H1 (cell line): ENCODE results near the gene OXTR. TPM values are rescaled to one million over a fixed set of nuclear protein-coding genes. Genes with fewer than 3 reads are reported as not detected.

Experiments
- CTCF ChIA-PET: fragments of 300-600 bp; sonication (Branson Sonifier 250); formaldehyde crosslinking; loops from one replicate; lab custom pipeline; 2021; ENCODE audit not compliant: partially characterized antibody; lab: Charles Lee
- POLR2A ChIA-PET: fragments of 300-600 bp; sonication (Branson Sonifier 250); formaldehyde crosslinking; loops from one replicate; lab custom pipeline; 2021; ENCODE audit warnings: inconsistent platforms; ENCODE audit not compliant: partially characterized antibody; lab: Charles Lee
- DNase-seq, 2 experiments: peaks; one replicate each; pipeline versions ENCODE4 v3.0.0 to v3.0.0-alpha.2; 2010 to 2022; ENCODE audit warnings: low spot score in 2 of 2, low read depth in 1 of 2, mixed read lengths in 1 of 2
- FAIRE-seq: peaks from 2 replicates; lab custom pipeline; 2011; peaks lifted over from hg19 to GRCh38; lab: Jason Lieb, UNC
- H2AFZ ChIP-seq: 2 replicates; pipeline ENCODE4 v1.8.1; 2012; ENCODE audit warnings: low read length, inconsistent platforms
- H2AK5ac ChIP-seq: 2 replicates; pipeline ENCODE4 v1.6.1; 2013; ENCODE audit warnings: low read depth, low read length
- H2BK120ac ChIP-seq: replicated peaks from 2 replicates; pipeline ENCODE3; 2013; ENCODE audit warnings: low read depth, low read length, inconsistent platforms
- H2BK12ac ChIP-seq: 2 replicates; pipeline ENCODE4 v1.6.1; 2013; ENCODE audit warnings: low read depth, low read length
- H2BK15ac ChIP-seq: 2 replicates; pipeline ENCODE4 v1.6.1; 2013; ENCODE audit warnings: low read length
- H2BK20ac ChIP-seq: 2 replicates; pipeline ENCODE4 v1.6.1; 2013; ENCODE audit warnings: low read length
- H2BK5ac ChIP-seq: 2 replicates; pipeline ENCODE4 v1.6.1; 2013; ENCODE audit warnings: low read depth, low read length
- H3K14ac ChIP-seq: 2 replicates; pipeline ENCODE4 v1.6.1; 2013; ENCODE audit warnings: inconsistent platforms; ENCODE audit not compliant: insufficient read length
- H3K18ac ChIP-seq: 2 replicates; pipeline ENCODE4 v1.6.1; 2013; ENCODE audit warnings: low read length; ENCODE audit errors: extremely low read depth
- H3K23ac ChIP-seq: 2 replicates; pipeline ENCODE4 v1.6.1; 2013; ENCODE audit warnings: inconsistent platforms; ENCODE audit not compliant: insufficient read length
- H3K23me2 ChIP-seq: 2 replicates; pipeline ENCODE4 v1.6.1; 2013; ENCODE audit warnings: low read depth, low read length
- H3K27ac ChIP-seq: 2 replicates; pipeline ENCODE4 v1.6.1; 2011; ENCODE audit warnings: low read depth, low read length, inconsistent platforms
- H3K27me3 ChIP-seq, 4 experiments: replicated peaks in 1 of 4; 1 replicate in 1 of 4; 2 replicates in 3 of 4; pipeline versions ENCODE4 v1.6.1 to v1.8.1; 2011 to 2013; ENCODE audit warnings: low read length in 3 of 4, mild to moderate bottlenecking in 3 of 4, inconsistent platforms in 2 of 4, mixed read lengths in 2 of 4, moderate library complexity in 1 of 4; ENCODE audit not compliant: control insufficient read depth in 3 of 4, insufficient read depth in 3 of 4; ENCODE audit errors: extremely low read depth in 1 of 4
- H3K36me3 ChIP-seq, 4 experiments: 2 replicates each; pipeline versions ENCODE4 v1.6.1 to v1.8.1; 2011 to 2013; ENCODE audit warnings: mild to moderate bottlenecking in 4 of 4, low read length in 3 of 4, moderate library complexity in 2 of 4, control low read depth in 1 of 4, inconsistent platforms in 1 of 4; ENCODE audit not compliant: insufficient read depth in 4 of 4, control insufficient read depth in 2 of 4
- H3K4ac ChIP-seq: replicated peaks from 2 replicates; pipeline ENCODE3; 2013; ENCODE audit warnings: low read length, low read depth, mixed read lengths, inconsistent platforms; ENCODE audit not compliant: insufficient read length
- H3K4me1 ChIP-seq, 4 experiments: replicated peaks in 1 of 4; 1 replicate in 1 of 4; 2 replicates in 3 of 4; pipeline versions ENCODE4 v1.6.1 to v1.8.1; 2011 to 2013; ENCODE audit warnings: low read length in 3 of 4, inconsistent platforms in 2 of 4, mixed read lengths in 1 of 4; ENCODE audit not compliant: insufficient read depth in 4 of 4, control insufficient read depth in 3 of 4
- H3K4me2 ChIP-seq, 2 experiments: 2 replicates each; pipeline versions ENCODE4 v1.6.1 to v1.8.1; 2011 to 2013; ENCODE audit warnings: low read depth in 2 of 2, low read length in 2 of 2, control low read depth in 1 of 2, inconsistent platforms in 1 of 2, mild to moderate bottlenecking in 1 of 2; ENCODE audit not compliant: insufficient read depth in 1 of 2
- H3K4me3 ChIP-seq, 4 experiments: fragments of 200-600, 300-600 bp in 1 of 4; sonication (generic), shearing (Covaris generic), sonication (Bioruptor Twin) in 1 of 4; 2 replicates each; pipeline versions ENCODE4 v1.5.1 to v1.8.1; 2011 to 2016; ENCODE audit warnings: low read length in 4 of 4, low read depth in 3 of 4, control low read depth in 2 of 4, inconsistent platforms in 2 of 4, mild to moderate bottlenecking in 2 of 4, mixed read lengths in 1 of 4, moderate library complexity in 1 of 4; ENCODE audit not compliant: insufficient read depth in 2 of 4; ENCODE audit errors: extremely low read depth in 1 of 4
- H3K56ac ChIP-seq: replicated peaks from 2 replicates; pipeline ENCODE3; 2013; ENCODE audit warnings: low read depth, mild to moderate bottlenecking, mixed read lengths, low read length, inconsistent platforms; ENCODE audit not compliant: insufficient read length
- H3K79me1 ChIP-seq: 2 replicates; pipeline ENCODE4 v1.6.1; 2013; ENCODE audit warnings: low read depth, low read length, control low read depth
- H3K79me2 ChIP-seq, 2 experiments: 2 replicates each; pipeline versions ENCODE4 v1.6.1 to v1.8.1; 2012 to 2013; ENCODE audit warnings: low read length in 2 of 2, mild to moderate bottlenecking in 2 of 2, inconsistent platforms in 1 of 2; ENCODE audit not compliant: insufficient read depth in 2 of 2, control insufficient read depth in 1 of 2
- H3K9ac ChIP-seq, 4 experiments: replicated peaks in 1 of 4; 1 replicate in 1 of 4; 2 replicates in 3 of 4; pipeline versions ENCODE4 v1.6.1 to v1.8.1; 2011 to 2013; ENCODE audit warnings: low read depth in 3 of 4, low read length in 3 of 4, control low read depth in 2 of 4, mild to moderate bottlenecking in 2 of 4, moderate library complexity in 2 of 4, inconsistent platforms in 1 of 4; ENCODE audit errors: extremely low read depth in 1 of 4
- H3K9me3 ChIP-seq, 2 experiments: 2 replicates each; pipeline versions ENCODE4 v1.6.1 to v1.8.1; 2012 to 2013; ENCODE audit warnings: mild to moderate bottlenecking in 2 of 2, moderate library complexity in 2 of 2, control low read depth in 1 of 2, inconsistent platforms in 1 of 2, low read depth in 1 of 2, low read length in 1 of 2, mixed read lengths in 1 of 2; ENCODE audit not compliant: insufficient read depth in 2 of 2
- H4K20me1 ChIP-seq, 2 experiments: replicated peaks in 1 of 2; 2 replicates each; pipeline versions ENCODE3 to v1.8.1; 2011 to 2013; ENCODE audit warnings: inconsistent platforms in 2 of 2, low read length in 2 of 2, mild to moderate bottlenecking in 1 of 2; ENCODE audit not compliant: insufficient read depth in 2 of 2, control insufficient read depth in 1 of 2
- H4K5ac ChIP-seq: 2 replicates; pipeline ENCODE4 v1.6.1; 2013; ENCODE audit warnings: low read length, low read depth, mixed read lengths, inconsistent platforms; ENCODE audit not compliant: insufficient read length
- H4K8ac ChIP-seq: 2 replicates; pipeline ENCODE4 v1.8.0; 2013; ENCODE audit warnings: mild to moderate bottlenecking, moderate library complexity, low read length, inconsistent platforms; ENCODE audit not compliant: insufficient read depth; ENCODE audit errors: extremely low read depth
- H4K91ac ChIP-seq: replicated peaks from 2 replicates; pipeline ENCODE3; 2013; ENCODE audit warnings: low read length, mixed read lengths, inconsistent platforms; ENCODE audit not compliant: insufficient read length
- EZH2 ChIP-seq: fragments of 200-600 bp; sonication (generic); IDR thresholded peaks from 2 replicates; pipeline ENCODE4 v1.7.1; 2012; ENCODE audit warnings: low read depth, mild to moderate bottlenecking, moderate library complexity, low read length, inconsistent platforms; ENCODE audit not compliant: severe bottlenecking
- KDM4A ChIP-seq: IDR thresholded peaks from one replicate; pipeline ENCODE4 v1.7.1; 2012; ENCODE audit warnings: low read depth, mild to moderate bottlenecking, moderate library complexity, low read length, inconsistent platforms; ENCODE audit not compliant: severe bottlenecking
- SUZ12 ChIP-seq: fragments of 200-600 bp; sonication (generic); IDR thresholded peaks from 2 replicates; pipeline ENCODE4 v1.6.1; 2012; ENCODE audit warnings: mild to moderate bottlenecking, inconsistent platforms, low read length, moderate library complexity, mixed read lengths
- YY1 ChIP-seq: IDR thresholded peaks from 2 replicates; pipeline ENCODE4 v1.6.1; 2011; ENCODE audit warnings: low read depth, mild to moderate bottlenecking, low read length
- WGBS, 2 experiments: shearing (Covaris generic) in 1 of 2; methylation state at CpG; one replicate each; pipeline versions ENCODE4 v1.1.6 to v1.1.7; 2013 to 2015; ENCODE audit warnings: low lambda C conversion rate in 2 of 2, mixed read lengths in 2 of 2, inconsistent platforms in 1 of 2, low coverage in 1 of 2, missing lambda C conversion rate in 1 of 2; ENCODE audit not compliant: insufficient replicate concordance in 2 of 2, insufficient coverage in 1 of 2, insufficient read length in 1 of 2; ENCODE audit errors: extremely low coverage in 1 of 2, missing lambda C conversion rate in 1 of 2; 5-methylcytosine and 5-hydroxymethylcytosine counted together
- polyA plus RNA-seq, 7 experiments: library from polyadenylated mRNA; depleted of rRNA in 3 of 7; stranded (reverse) in 5 of 7; unstranded in 2 of 7; fragments of >200 nt in 5 of 7; fragments of 200-250 nt in 2 of 7; gene quantifications; 1 replicate in 5 of 7; 2 replicates in 1 of 7; 4 replicates in 1 of 7; pipeline versions ENCODE4 v1.2.1 to v1.2.3, GENCODE V29; 2011 to 2013; ENCODE audit warnings: missing spikeins in 2 of 7, mixed read lengths in 2 of 7
- total RNA-seq: library from RNA; stranded (reverse); fragmentation: NEBNext Ultra II Directional; extraction: Animal tissue kit (Norgen Biotek cat#: 25700); gene quantifications from 2 replicates; pipeline ENCODE4 v1.2.1, GENCODE V29; 2021
- TF ChIP-seq, protein P1 (sequence below): IDR thresholded peaks from 2 replicates; pipeline ENCODE4 v1.6.1; 2012; ENCODE audit warnings: inconsistent platforms

Gene OXTR
- total and polyA plus RNA-seq, 2 of the 8 experiments (the other 6 are each of a cell fraction or from before 2014, with no cell fraction given) = 0.77 to 2.3 TPM

GRCh38 chr3:8768364-8769087 is 887 bp downstream of the OXTR start:
- Histone ChIP-seq H3K9ac (no peak overlapping the region), H3K27me3 (peaks cover 24 to 38% (median 37%) of the 10 kb centered on the region in 4 experiments), H2BK20ac (no peak overlapping the region), H2AFZ (0 out of 2 replicates have a peak overlapping the region, but pooled peaks have one; percentile 25), H4K91ac (no peak overlapping the region), H2AK5ac (no peak overlapping the region), H2BK120ac (no peak overlapping the region), H3K56ac (no peak overlapping the region), H3K4ac (no peak overlapping the region), H3K4me3 (peak overlapping the region; percentile 20 to 53 (median 37); a peak in 7 of 8 replicates), H3K79me2 (no peaks in the 10 kb centered on the region), H2BK5ac (no peak overlapping the region), H3K9me3 (no peaks in the 10 kb centered on the region), H3K18ac (0 out of 2 replicates have a peak overlapping the region, but pooled peaks have one; percentile 74), H4K8ac (no peak overlapping the region), H3K23me2 (peaks cover 2% of the 10 kb centered on the region; the same call in 1 of the 2 replicates), H4K20me1 (peaks cover 2 to 3% of the 10 kb centered on the region in 2 experiments), H3K36me3 (no peaks in the 10 kb centered on the region), H2BK12ac (peak overlapping the region; percentile 71; the same call in 1 of the 2 replicates), H3K23ac (no peak overlapping the region), H3K14ac (no peak overlapping the region), H3K4me1 (peaks cover 0 to 17% (median 8%) of the 10 kb centered on the region in 4 experiments; a peak in 6 of 7 replicates), H3K27ac (no peak overlapping the region), H3K4me2 (peak overlapping the region; percentile 58 to 85), H3K79me1 (no peaks in the 10 kb centered on the region), H2BK15ac (no peak overlapping the region), H4K5ac (no peak overlapping the region)
- FAIRE-seq = no peak
- peak in 1 of 2 experiments; percentile 60 for DNase-seq
- CTCF ChIA-PET = interaction anchor here (0.6 to 3.6 kb wide), 47 partner anchors 9 to 356 kb away, joined by 3 to 30 read pairs (median 5); partner anchors contain the start of gene CAV3
- peak; percentile 74 for TF ChIP-seq SUZ12
- TF ChIP-seq YY1 = no peak
- TF ChIP-seq KDM4A = peak; percentile 4
- TF ChIP-seq, protein P1, sequence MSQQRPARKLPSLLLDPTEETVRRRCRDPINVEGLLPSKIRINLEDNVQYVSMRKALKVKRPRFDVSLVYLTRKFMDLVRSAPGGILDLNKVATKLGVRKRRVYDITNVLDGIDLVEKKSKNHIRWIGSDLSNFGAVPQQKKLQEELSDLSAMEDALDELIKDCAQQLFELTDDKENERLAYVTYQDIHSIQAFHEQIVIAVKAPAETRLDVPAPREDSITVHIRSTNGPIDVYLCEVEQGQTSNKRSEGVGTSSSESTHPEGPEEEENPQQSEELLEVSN = peak; percentile 94
- peak; percentile 79 for TF ChIP-seq EZH2
- POLR2A ChIA-PET = interaction anchor here (1.1 to 1.2 kb wide), 2 partner anchors 55 to 72 kb away, joined by 3 to 4 read pairs; no protein-coding TSS in a partner anchor
- 22% methylated on average over 34 of the region's 36 CpGs; no CpG with 5 or more reads in 1 of the 2 experiments for WGBS, 2 experiments
